Measurements from ENCODE around the gene RAD51B. TPM values are rescaled to one million over a fixed set of nuclear protein-coding genes. Genes with fewer than 3 reads are reported as not detected.

Gene RAD51B
- total RNA-seq, 6 donors from 2014 or later, result 10.6 to 63.9 (median 18.4) TPM

DNA sequence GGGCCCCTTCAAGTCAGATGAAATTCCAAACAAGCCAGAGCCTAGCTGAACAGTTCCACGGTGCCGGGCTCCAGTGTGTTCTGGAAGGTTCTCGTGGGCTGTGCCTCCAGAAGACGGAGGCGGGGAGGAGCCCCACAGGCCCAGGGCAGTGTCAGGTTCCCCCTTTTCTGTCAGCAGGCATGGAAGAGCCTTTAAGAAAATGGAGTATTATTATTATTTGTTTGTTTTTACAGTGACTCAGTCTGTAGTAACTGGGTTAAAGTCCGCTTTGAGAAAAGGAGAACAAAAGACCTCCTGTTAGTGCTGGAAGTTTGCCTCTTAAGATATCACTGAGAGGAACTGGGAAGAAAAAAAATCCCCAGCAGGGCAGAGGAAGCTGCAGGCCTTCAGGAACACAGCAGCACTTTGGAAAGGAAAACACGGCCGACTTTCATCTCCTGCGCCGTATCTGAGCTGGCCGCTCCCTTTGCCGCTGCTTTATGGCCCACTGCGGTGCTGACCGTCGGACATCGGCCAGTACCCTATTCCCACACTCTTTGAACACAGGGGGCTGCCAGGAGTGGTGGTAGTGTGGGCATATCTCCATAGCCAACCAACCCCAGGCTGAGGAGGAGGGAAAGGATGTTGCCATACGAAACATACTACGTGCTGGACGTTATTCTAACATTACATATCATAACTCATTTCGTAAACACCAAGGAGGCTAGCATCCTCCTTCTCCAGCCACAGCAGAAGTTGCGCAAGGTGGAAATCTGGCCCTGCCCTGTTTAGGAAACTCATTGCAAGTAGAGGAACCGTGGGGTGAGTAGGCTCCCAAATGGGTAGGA lies 779.3 kb downstream of the RAD51B start:
- peak overlapping the region in 1 of 4 donors; percentile 18 for H3K4me3 ChIP-seq
- WGBS, 2 donors, result 37 to 44% methylated on average over 22 of the region's 22 CpGs
- ATAC-seq (ENCODE audit: low FRiP score in 2 of 2), result peak; percentile 76 to 88

DNA sequence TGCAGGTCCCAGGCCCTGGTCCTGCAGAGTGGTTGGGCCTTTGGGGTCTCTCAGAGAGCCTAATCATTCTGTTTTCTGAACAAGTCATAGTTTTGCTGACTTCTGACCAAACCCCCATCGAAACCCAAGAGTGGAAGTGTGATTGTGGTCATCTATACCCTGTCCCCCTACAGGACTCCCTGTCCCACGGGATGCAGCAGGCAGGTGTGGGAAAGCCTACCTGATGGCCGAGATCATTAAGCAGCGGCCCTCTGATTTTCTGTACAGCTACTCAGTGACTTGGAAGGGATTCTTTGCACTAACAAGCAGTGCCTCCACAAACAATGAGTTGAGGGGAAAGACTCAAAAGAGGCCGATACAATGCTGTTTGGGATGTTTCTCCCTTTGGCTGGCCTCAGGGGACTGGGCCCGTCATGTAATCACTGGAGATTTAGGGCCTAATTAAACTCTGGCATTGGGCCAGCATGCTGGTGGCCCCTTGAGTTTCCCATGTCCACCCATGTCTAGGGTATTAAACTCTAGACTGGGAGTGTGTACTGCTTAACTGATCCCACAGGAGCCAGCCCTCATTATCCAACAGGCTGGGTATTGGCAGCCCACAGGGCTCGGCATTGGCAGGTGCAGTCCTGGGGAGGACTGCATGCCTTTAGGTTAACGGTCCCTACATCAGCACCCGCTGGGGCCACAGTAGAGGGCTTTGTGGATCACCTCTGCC lies 780.5 kb downstream of the RAD51B start:
- peak overlapping the region; percentile 83 to 92 (median 86) for H3K27ac ChIP-seq
- whole genome bisulfite sequencing, 2 donors, result 94 to 95% methylated on average over 5 to 9 of the region's 9 CpGs
- peaks cover 0 to 4% (median 0%) of the 10 kb centered on the region in 4 donors for H3K9me3 ChIP-seq
- H3K36me3 ChIP-seq, result no peaks in the 10 kb centered on the region
- peaks cover 17 to 31% (median 25%) of the 10 kb centered on the region in 4 donors for H3K4me1 ChIP-seq
- DNase-seq (no peak), ATAC-seq (ENCODE audit: low FRiP score in 2 of 2) (no peak)
- TF ChIP-seq, protein P1, sequence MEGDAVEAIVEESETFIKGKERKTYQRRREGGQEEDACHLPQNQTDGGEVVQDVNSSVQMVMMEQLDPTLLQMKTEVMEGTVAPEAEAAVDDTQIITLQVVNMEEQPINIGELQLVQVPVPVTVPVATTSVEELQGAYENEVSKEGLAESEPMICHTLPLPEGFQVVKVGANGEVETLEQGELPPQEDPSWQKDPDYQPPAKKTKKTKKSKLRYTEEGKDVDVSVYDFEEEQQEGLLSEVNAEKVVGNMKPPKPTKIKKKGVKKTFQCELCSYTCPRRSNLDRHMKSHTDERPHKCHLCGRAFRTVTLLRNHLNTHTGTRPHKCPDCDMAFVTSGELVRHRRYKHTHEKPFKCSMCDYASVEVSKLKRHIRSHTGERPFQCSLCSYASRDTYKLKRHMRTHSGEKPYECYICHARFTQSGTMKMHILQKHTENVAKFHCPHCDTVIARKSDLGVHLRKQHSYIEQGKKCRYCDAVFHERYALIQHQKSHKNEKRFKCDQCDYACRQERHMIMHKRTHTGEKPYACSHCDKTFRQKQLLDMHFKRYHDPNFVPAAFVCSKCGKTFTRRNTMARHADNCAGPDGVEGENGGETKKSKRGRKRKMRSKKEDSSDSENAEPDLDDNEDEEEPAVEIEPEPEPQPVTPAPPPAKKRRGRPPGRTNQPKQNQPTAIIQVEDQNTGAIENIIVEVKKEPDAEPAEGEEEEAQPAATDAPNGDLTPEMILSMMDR (IDR thresholded peaks at IDR 0.05), result no peak
- no peak for TF ChIP-seq POLR2AphosphoS5 (IDR thresholded peaks at IDR 0.05)
- TF ChIP-seq POLR2A (IDR thresholded peaks at IDR 0.05), result no peak
- TF ChIP-seq EP300 (IDR thresholded peaks at IDR 0.05), result no peak
- H3K27me3 ChIP-seq, result no peaks in the 10 kb centered on the region
- H3K4me3 ChIP-seq, result no peak overlapping the region

More for the DNA sequence above, 779.3 kb downstream of the RAD51B start:
- H3K27ac ChIP-seq, result peak overlapping the region; percentile 83 to 92 (median 86)
- no peaks in the 10 kb centered on the region for H3K9me3 ChIP-seq
- H3K36me3 ChIP-seq, result no peaks in the 10 kb centered on the region
- no peaks in the 10 kb centered on the region for H3K27me3 ChIP-seq
- peaks cover 17 to 35% (median 27%) of the 10 kb centered on the region in 4 donors for H3K4me1 ChIP-seq
- peak in 2 of 4 donors; percentile 0 to 52 for TF ChIP-seq POLR2A (IDR thresholded peaks at IDR 0.05)
- TF ChIP-seq EP300 (IDR thresholded peaks at IDR 0.05), result peak in 2 of 4 donors; percentile 20 to 41
- TF ChIP-seq, protein P1 (IDR thresholded peaks at IDR 0.05), result no peak
- peak; percentile 43 to 50 for TF ChIP-seq POLR2AphosphoS5 (IDR thresholded peaks at IDR 0.05)
- peak; percentile 30 to 86 for DNase-seq

DNA sequence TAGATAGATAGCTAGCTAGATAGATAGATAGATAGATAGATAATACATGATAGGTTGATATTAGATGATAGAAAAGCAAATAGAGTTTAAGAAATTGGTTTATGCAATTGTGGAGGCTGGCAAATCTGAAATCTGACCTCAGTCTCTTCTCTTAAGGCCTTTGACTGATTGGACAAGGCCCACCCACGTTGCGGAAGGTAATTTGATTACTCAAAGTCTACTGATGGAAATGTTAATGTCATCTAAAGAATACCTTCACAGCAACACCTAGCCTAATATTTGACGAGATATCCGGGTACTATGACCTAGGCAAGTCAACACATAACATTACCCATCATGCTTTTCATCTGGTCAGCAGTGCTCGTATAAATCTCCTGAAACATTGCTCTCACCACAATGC lies 782.9 kb downstream of the RAD51B start:
- no peak overlapping the region for H3K27ac ChIP-seq
- DNase-seq, result no peak
- peaks cover 0 to 4% (median 0%) of the 10 kb centered on the region in 4 donors for H3K9me3 ChIP-seq
- no peak for ATAC-seq (ENCODE audit: low FRiP score in 2 of 2)
- no peak overlapping the region for H3K4me3 ChIP-seq
- H3K27me3 ChIP-seq, result no peaks in the 10 kb centered on the region
- no peaks in the 10 kb centered on the region for H3K36me3 ChIP-seq
- peaks cover 27 to 39% (median 35%) of the 10 kb centered on the region in 4 donors for H3K4me1 ChIP-seq
- 74 to 86% methylated on average over 5 of the region's 5 CpGs for WGBS, 2 donors
- TF ChIP-seq, protein P1 (IDR thresholded peaks at IDR 0.05), result no peak
- no peak for TF ChIP-seq EP300 (IDR thresholded peaks at IDR 0.05)
- TF ChIP-seq POLR2AphosphoS5 (IDR thresholded peaks at IDR 0.05), result no peak
- no peak for TF ChIP-seq POLR2A (IDR thresholded peaks at IDR 0.05)

- 87 to 88% methylated on average over 25 of the region's 25 CpGs for WGBS, 2 donors
- peaks cover 34 to 42% (median 36%) of the 10 kb centered on the region in 4 donors for H3K4me1 ChIP-seq
These were observed 784.2 kb downstream of the RAD51B start for GRCh38 chr14:68603533-68604360.

More at GRCh38 chr14:68603533-68604360, 784.2 kb downstream of the RAD51B start:
- DNase-seq (peak in 1 of 2 donors; percentile 68), ATAC-seq (ENCODE audit: low FRiP score in 2 of 2) (peak in 1 of 2 donors; percentile 41)
- peaks cover 0 to 4% (median 0%) of the 10 kb centered on the region in 4 donors for H3K9me3 ChIP-seq
- no peaks in the 10 kb centered on the region for H3K27me3 ChIP-seq
- no peak overlapping the region for H3K27ac ChIP-seq
- H3K4me3 ChIP-seq, result no peak overlapping the region
- no peak for TF ChIP-seq POLR2A (IDR thresholded peaks at IDR 0.05)
- TF ChIP-seq, protein P1 (IDR thresholded peaks at IDR 0.05), result no peak
- TF ChIP-seq POLR2AphosphoS5 (IDR thresholded peaks at IDR 0.05), result no peak
- no peaks in the 10 kb centered on the region for H3K36me3 ChIP-seq

All from upper lobe of left lung (tissue), 6 donors.